Fibroblast of skin of right quadriceps (primary cell): ENCODE results near the gene BSN.
"Not testable (repeated sequence)": the region's sequence is repeated elsewhere in the genome, so short reads cannot be mapped to it uniquely, and the experiment has no call there.

Source experiments
- DNase-seq: peaks from one replicate; pipeline ENCODE4 v3.0.0-alpha.2; 2013

Gene BSN

GRCh38 chr3:49535971-49536874 is 18.1 kb upstream of the BSN start:
- DNase-seq, result no peak

- DNase-seq, result no peak
Measured at GRCh38 chr3:49536875-49537533, 17.3 kb upstream of the BSN start.

- DNase-seq, result peak; percentile 90
Measured at GRCh38 chr3:49539659-49540560, 14.4 kb upstream of the BSN start.

GRCh38 chr3:49552087-49552486 is 2.2 kb upstream of the BSN start:
- no peak for DNase-seq

- DNase-seq, result peak; percentile 54
Measured at GRCh38 chr3:49553324-49553691, 969 bp upstream of the BSN start.

- DNase-seq, result no peak
Measured at GRCh38 chr3:49554633-49555265, 472 bp downstream of the BSN start.

- no peak for DNase-seq
Measured at GRCh38 chr3:49556500-49557275, 2.4 kb downstream of the BSN start.

- no peak for DNase-seq
Measured at GRCh38 chr3:49563040-49563578, 8.8 kb downstream of the BSN start.

GRCh38 chr3:49563766-49564165 is 9.5 kb downstream of the BSN start:
- no peak for DNase-seq

GRCh38 chr3:49566312-49566711 is 12.0 kb downstream of the BSN start:
- no peak for DNase-seq

GRCh38 chr3:49567406-49567805 is 13.1 kb downstream of the BSN start:
- DNase-seq, result no peak

- DNase-seq, result no peak
Measured at GRCh38 chr3:49568965-49569364, 14.7 kb downstream of the BSN start.

- DNase-seq, result no peak
Measured at GRCh38 chr3:49570028-49570654, 15.9 kb downstream of the BSN start.

- DNase-seq, result no peak
Measured at GRCh38 chr3:49582177-49582576, 27.9 kb downstream of the BSN start.

- not testable (repeated sequence) for DNase-seq
Measured at GRCh38 chr3:49585261-49585755, 31.0 kb downstream of the BSN start.

GRCh38 chr3:49591615-49592014 is 37.3 kb downstream of the BSN start:
- DNase-seq, result no peak

- DNase-seq, result peak; percentile 46
Measured at GRCh38 chr3:49593041-49593440, 38.8 kb downstream of the BSN start.

- peak; percentile 17 for DNase-seq
Measured at GRCh38 chr3:49600781-49601180, 46.5 kb downstream of the BSN start.

- no peak for DNase-seq
Measured at GRCh38 chr3:49601358-49602048, 47.2 kb downstream of the BSN start.

GRCh38 chr3:49602049-49602554 is 47.8 kb downstream of the BSN start:
- DNase-seq, result no peak
